ENCODE data around the gene CWC27.

DNA sequence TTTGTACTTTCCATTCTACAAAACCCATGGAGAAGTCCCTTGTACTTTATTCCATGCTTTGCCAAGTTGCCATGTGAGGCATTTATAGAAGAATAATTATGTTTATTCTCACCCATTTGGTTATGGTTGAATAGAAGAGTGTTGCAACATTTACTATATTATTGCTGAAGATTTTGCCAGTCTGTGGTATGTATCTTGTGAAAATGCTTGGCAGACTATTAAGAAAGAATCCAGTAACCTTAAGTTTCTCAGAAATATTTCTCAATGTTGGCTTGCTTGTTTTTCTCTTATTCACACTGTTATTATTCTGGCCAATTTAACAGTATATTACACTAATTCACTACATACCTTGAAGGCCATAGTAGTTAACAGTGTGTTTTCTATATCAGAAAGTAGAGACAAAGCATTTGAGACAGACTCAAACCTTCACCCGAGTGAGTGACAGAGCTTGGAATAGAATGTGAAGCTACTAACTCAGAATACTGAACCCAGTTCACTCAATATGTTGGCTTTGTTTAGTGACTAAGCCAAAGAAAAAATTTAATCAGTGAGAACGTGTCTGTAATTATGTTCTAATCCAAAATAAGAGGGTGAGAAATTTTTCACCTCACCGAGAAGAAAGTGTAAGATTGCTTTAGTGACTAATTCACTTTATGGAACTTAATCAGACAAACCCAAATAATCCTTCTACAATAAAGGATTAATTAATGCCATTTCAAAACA lies 184.4 kb downstream of the CWC27 start:
- no peak for TF ChIP-seq EZH2 (IDR thresholded peaks at IDR 0.05; ENCODE audit: low read length, unreplicated experiment)
- TF ChIP-seq, protein P1, sequence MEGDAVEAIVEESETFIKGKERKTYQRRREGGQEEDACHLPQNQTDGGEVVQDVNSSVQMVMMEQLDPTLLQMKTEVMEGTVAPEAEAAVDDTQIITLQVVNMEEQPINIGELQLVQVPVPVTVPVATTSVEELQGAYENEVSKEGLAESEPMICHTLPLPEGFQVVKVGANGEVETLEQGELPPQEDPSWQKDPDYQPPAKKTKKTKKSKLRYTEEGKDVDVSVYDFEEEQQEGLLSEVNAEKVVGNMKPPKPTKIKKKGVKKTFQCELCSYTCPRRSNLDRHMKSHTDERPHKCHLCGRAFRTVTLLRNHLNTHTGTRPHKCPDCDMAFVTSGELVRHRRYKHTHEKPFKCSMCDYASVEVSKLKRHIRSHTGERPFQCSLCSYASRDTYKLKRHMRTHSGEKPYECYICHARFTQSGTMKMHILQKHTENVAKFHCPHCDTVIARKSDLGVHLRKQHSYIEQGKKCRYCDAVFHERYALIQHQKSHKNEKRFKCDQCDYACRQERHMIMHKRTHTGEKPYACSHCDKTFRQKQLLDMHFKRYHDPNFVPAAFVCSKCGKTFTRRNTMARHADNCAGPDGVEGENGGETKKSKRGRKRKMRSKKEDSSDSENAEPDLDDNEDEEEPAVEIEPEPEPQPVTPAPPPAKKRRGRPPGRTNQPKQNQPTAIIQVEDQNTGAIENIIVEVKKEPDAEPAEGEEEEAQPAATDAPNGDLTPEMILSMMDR (conservative IDR thresholded peaks at IDR 0.05; ENCODE audit: low read depth, low read length), result no peak
- TF ChIP-seq EZH2phosphoT487 (IDR thresholded peaks at IDR 0.05; ENCODE audit: borderline replicate concordance, low read length), result no peak

All from PC-3 (cell line).